Stomach smooth muscle (tissue), 2 donors: Measurements from ENCODE around the gene SNRPA.

Source experiments
- H3K27ac ChIP-seq: one replicate; pipeline ENCODE4 v1.7.0; 2013; ENCODE audit warnings: mild to moderate bottlenecking, low read length, inconsistent platforms
- H3K27me3 ChIP-seq, 2 donors: one replicate each; pipeline ENCODE4 v1.7.0; 2013; ENCODE audit warnings: low read length in 2 of 2; ENCODE audit not compliant: insufficient read depth in 2 of 2, control insufficient read depth in 1 of 2
- H3K36me3 ChIP-seq, 2 donors: one replicate each; pipeline ENCODE4 v1.7.0; 2013; ENCODE audit warnings: low read length in 2 of 2; ENCODE audit not compliant: control insufficient read depth in 2 of 2, insufficient read depth in 2 of 2
- H3K4me1 ChIP-seq: one replicate; pipeline ENCODE4 v1.7.0; 2013; ENCODE audit warnings: low read length; ENCODE audit not compliant: control insufficient read depth, insufficient read depth
- H3K4me3 ChIP-seq, 2 donors: one replicate each; pipeline ENCODE4 v1.7.0; 2013; ENCODE audit warnings: low read length in 2 of 2
- H3K9ac ChIP-seq, 2 donors: one replicate each; pipeline ENCODE4 v1.7.0; 2013; ENCODE audit warnings: low read length in 2 of 2, mild to moderate bottlenecking in 1 of 2
- H3K9me3 ChIP-seq, 2 donors: one replicate each; pipeline ENCODE4 v1.7.0; 2013; ENCODE audit warnings: low read length in 2 of 2; ENCODE audit not compliant: control insufficient read depth in 2 of 2
- donor health status: healthy.
- donor health status: Pancreatic carcinoma.

SNRPA gene

DNA sequence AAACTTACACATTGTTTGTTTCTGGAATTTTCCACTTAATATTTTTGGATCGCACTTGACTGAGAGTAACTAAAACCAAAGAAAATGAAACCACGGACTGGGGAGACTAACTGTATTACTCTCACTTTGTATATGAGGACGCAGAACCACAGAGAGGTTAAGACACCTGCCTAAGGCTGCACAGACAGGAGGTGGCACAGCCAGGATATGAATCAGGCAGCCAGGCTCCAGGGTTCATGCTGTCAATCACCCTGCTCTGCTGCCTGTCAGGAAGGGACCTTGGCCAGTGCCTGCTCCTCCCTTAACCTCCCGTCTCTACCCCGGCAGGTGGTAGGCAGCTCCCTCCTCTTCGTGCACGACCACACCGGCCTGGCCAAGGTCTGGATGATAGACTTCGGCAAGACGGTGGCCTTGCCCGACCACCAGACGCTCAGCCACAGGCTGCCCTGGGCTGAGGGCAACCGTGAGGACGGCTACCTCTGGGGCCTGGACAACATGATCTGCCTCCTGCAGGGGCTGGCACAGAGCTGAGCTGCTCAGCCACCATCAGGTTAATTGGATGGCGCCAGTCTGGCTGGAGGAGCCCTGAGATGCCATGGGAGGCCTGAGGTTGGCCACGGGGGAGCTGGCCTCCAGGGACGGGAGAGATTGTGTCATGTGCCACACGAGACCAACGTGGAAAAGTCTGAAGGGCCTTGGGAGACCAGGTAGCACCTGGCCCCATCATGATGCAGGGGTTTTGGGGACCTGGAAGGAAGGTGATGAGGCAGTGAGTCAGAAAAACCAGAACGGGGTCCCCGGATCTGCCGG is 11.8 kb upstream of the SNRPA start:
- no peaks in the 10 kb centered on the region for H3K9me3 ChIP-seq
- H3K36me3 ChIP-seq, result peaks cover 25 to 39% of the 10 kb centered on the region in 2 donors
- H3K4me1 ChIP-seq, result peaks cover 13% of the 10 kb centered on the region
- no peak overlapping the region for H3K27ac ChIP-seq
- no peak overlapping the region for H3K4me3 ChIP-seq
- no peak overlapping the region for H3K9ac ChIP-seq
- no peaks in the 10 kb centered on the region for H3K27me3 ChIP-seq

DNA sequence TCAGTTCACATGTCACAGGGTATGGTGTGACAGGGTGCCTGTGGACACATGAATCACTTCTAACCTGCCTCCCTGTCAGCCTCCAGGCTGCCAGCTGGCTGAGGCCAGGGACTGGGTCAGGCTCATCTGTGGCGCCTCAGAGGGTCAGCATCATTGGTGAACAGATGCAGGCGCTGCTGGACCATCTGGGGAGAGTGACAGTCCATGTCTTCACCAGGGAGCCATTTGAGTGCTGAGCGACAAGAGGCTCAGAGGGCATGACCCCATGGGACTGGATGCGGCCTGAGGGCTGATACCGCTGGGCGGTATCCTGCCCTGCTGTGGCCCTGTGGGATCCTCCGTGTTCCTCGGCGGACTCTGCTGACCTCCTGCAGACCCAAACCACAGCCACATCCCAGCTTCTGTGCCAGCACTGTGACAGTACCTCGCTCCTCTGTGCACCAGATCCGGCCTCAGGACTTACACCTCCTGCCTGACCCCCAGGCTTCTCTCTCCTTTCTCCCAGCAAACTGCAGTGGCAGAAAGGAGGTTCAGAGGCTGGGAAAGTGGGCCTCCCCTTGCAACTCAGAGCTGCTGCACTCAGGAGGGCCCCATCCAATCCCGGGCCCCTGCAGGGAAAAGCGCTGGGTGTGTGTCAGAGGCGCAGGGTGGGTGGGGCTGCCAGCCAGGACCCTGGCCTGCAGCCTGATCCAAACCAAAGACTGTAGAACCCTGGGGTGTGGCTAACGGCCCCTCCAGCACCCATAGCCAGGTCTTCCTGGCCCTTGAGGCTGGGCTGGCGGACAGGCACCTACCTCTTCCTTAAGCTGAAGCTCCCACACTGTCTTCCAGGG is 10.9 kb upstream of the SNRPA start:
- Histone ChIP-seq H3K36me3 (peaks cover 19 to 36% of the 10 kb centered on the region in 2 donors), H3K27me3 (no peaks in the 10 kb centered on the region), H3K9me3 (no peaks in the 10 kb centered on the region), H3K9ac (no peak overlapping the region), H3K4me3 (peak overlapping the region in 1 of 2 donors; percentile 40), H3K27ac (peak overlapping the region; percentile 64), H3K4me1 (peaks cover 15% of the 10 kb centered on the region)

DNA sequence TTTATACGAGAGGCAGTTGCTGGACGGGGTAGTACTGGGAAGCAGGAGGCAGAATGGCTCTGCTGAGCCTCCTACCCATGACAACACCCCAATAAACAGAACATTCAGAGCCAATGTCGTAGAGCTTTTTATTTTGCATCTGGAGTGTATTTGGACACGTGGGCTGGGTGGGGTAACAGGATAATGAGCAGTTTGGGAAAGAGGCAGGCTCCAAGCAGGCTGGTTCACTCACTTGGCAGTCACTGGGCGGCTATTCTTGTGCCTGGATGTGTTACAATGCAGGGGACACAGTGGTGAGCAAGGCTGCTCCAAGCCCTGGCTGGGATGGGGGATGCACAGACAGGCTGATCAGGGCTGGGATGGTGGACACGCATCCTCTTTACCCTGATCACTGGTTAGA is 10.3 kb upstream of the SNRPA start:
- Histone ChIP-seq H3K27ac (peak overlapping the region; percentile 64), H3K4me1 (peaks cover 15% of the 10 kb centered on the region), H3K27me3 (no peaks in the 10 kb centered on the region), H3K9me3 (no peaks in the 10 kb centered on the region), H3K4me3 (peak overlapping the region in 1 of 2 donors; percentile 29), H3K36me3 (peaks cover 12 to 32% of the 10 kb centered on the region in 2 donors), H3K9ac (no peak overlapping the region)

DNA sequence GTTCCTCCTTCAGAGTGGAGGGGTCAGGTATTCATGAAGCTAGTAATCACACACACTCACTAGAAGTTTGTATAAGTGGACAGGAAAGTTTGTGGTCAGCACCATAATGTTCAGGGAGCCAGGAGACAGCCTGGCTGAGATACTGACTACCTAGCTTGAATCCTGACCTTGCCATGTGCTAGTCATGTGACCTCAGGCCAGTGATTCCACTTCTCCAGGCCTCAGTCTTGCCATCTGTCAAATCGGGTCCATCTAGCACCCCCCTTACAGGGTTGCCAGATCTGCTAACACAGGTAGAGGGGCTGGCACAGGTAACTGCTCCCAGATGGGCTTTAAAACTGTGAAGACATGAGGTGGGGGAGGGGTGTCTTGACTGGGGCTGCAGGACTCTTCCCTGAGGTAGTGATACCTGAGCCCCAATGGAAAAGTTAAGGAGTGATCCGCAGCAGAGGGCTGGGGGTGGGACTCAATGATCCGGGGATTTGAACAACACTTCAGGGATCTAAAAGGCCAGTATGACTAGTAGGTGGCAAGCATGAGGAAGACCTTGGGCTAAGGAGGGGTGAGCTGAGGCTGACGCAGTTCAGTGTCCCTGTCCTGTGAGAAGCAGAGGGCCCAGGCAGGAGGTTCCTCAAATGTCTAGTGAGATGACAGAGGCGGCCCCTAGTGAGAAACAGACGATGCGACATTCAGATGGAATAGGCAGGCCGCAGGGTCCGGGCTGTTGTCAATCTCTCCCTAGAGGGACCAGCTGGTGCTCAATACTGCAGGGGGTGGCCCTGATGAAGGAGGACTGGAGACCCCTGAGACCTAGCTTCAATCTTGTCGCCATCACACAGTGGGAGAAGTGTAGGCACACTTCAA is 9.2 kb upstream of the SNRPA start:
- Histone ChIP-seq H3K9ac (no peak overlapping the region), H3K27me3 (no peaks in the 10 kb centered on the region), H3K4me3 (no peak overlapping the region), H3K27ac (peak overlapping the region; percentile 37), H3K9me3 (no peaks in the 10 kb centered on the region), H3K36me3 (peaks cover 11 to 27% of the 10 kb centered on the region in 2 donors), H3K4me1 (peaks cover 15% of the 10 kb centered on the region)

DNA sequence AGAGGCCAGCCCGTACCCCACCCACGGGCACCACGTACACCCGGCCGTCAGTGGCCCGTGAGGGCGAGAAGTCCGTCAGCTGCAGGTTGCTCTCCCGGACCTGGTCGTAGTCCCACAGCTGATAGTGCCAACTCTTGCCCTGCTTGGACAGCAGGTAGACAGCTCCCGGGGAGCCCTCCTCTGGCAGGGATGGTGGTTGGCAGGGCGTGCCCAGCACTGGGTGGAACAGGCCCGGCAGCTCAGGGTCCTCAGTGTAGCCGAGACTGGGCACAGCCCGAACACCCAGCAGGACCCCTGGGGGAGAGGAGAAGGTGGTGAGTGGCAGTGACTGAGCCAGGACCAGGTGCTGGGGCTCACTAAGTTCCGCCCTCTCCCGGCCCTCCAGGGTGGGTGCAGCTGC is 8.5 kb upstream of the SNRPA start:
- H3K4me1 ChIP-seq, result peaks cover 15% of the 10 kb centered on the region
- H3K9ac ChIP-seq, result no peak overlapping the region
- H3K27ac ChIP-seq, result peak overlapping the region; percentile 37
- H3K9me3 ChIP-seq, result no peaks in the 10 kb centered on the region
- H3K36me3 ChIP-seq, result peaks cover 4 to 20% of the 10 kb centered on the region in 2 donors
- no peaks in the 10 kb centered on the region for H3K27me3 ChIP-seq
- H3K4me3 ChIP-seq, result no peak overlapping the region

DNA sequence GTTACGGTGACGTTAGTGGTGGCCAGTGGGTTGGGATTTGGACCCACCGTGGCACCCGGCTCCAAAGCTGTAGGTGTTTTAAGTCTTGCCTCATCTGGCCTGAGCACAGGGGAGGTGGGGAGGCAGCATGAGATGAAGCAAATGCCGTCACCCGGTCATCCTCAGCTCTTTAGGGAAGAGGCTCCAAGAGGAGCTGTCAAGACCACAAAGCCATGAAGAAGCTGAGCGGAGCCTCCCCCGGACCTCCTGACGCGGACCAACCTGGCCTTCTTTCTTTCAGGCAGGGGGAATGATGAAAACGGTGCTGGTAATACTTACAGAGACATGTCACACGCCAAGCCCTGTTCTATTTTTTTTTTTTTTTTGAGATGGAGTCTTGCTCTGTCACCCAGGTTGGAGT is 8.1 kb upstream of the SNRPA start:
- Histone ChIP-seq H3K9me3 (no peaks in the 10 kb centered on the region), H3K36me3 (peaks cover 2 to 18% of the 10 kb centered on the region in 2 donors), H3K4me1 (peaks cover 15% of the 10 kb centered on the region), H3K27ac (no peak overlapping the region), H3K9ac (no peak overlapping the region), H3K27me3 (no peaks in the 10 kb centered on the region), H3K4me3 (no peak overlapping the region)

DNA sequence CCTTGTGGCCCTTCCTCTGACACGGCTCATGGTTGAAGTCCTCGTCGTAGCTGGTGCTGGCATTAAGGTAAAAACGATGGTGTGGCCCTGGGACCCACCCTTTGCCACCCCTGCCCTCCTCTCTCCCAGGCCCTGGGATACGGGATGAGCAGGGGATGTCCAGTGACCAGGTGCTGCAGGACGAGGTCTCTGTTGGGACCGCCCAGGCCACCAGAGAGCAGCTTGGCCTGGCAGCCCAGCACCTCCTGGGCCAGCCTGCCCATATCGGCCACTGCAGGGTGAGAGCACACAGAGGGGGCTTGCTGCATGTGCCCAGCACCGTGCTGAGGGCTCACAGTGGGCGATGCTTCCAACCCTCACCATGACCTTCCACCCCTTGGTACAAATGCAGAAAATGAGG is 7.1 kb upstream of the SNRPA start:
- Histone ChIP-seq H3K4me3 (no peak overlapping the region), H3K27ac (no peak overlapping the region), H3K4me1 (peaks cover 15% of the 10 kb centered on the region), H3K9ac (no peak overlapping the region), H3K27me3 (no peaks in the 10 kb centered on the region), H3K36me3 (peaks cover 2 to 13% of the 10 kb centered on the region in 2 donors), H3K9me3 (no peaks in the 10 kb centered on the region)

DNA sequence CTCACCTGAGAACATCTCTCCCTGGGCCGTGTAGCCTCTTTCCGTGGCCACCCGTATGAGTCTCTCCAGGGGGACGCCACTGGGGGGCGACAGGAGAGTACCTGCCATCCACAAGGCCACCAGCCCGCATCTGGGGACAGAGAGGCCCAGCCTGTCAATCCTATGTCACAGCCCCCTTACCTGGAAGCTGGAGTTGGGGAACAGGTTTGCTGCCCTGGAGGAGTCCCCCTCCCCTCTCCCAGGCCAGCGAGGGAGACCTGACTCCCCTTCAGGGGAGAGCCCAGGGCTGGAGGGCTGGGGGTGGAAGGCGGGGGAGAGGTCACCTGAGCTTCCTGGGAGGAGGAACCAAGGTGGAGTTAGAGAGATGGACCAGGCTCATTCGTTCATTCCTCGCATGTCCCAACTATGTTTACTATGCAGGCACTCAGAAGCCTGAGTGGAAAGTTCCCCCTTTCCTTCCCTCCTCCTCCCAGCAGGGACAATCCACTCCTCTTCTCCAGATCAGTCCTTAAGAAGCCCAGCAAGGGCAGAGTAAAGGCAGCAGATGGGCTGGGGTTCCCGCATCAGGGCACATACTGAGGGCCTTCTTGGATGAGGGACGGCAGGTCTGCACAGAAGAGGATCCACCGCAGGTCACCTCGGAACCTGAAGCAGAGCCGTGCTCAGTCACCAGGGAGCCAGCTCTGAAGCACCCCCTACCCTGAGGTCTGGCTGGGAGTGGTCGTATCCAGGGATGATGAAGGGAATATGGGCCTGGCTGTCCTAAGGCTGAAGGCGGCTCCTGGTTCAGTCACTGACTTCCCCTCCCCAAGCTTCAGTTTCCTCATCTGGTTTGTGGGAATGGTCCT is 6.2 kb upstream of the SNRPA start:
- H3K9me3 ChIP-seq, result no peaks in the 10 kb centered on the region
- H3K27ac ChIP-seq, result no peak overlapping the region
- H3K4me1 ChIP-seq, result peaks cover 21% of the 10 kb centered on the region
- H3K36me3 ChIP-seq, result peaks cover 2 to 5% of the 10 kb centered on the region in 2 donors
- no peak overlapping the region for H3K9ac ChIP-seq
- no peak overlapping the region for H3K4me3 ChIP-seq
- H3K27me3 ChIP-seq, result no peaks in the 10 kb centered on the region

DNA sequence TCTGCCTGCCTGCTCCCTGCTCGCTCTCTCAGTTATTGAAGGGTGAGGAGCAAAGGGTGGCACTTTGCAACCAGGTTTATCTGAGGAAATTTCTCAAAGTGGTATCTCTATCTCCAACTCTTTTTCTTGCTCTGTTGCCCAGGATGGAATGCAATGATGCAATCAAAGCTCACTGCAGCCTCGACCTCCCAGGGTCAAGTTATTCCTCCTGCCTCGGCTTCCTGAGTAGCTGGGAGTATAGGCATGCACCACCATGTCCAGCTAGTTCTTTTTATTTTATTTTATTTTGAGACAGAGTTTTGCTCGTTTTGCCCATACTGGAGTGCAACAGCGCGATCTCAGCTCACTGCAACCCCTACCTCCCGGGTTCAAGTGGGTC is 5.6 kb upstream of the SNRPA start:
- peaks cover 0 to 2% of the 10 kb centered on the region in 2 donors for H3K36me3 ChIP-seq
- H3K4me1 ChIP-seq, result peaks cover 19% of the 10 kb centered on the region
- H3K9ac ChIP-seq, result no peak overlapping the region
- H3K4me3 ChIP-seq, result no peak overlapping the region
- no peak overlapping the region for H3K27ac ChIP-seq
- H3K9me3 ChIP-seq, result no peaks in the 10 kb centered on the region
- no peaks in the 10 kb centered on the region for H3K27me3 ChIP-seq

DNA sequence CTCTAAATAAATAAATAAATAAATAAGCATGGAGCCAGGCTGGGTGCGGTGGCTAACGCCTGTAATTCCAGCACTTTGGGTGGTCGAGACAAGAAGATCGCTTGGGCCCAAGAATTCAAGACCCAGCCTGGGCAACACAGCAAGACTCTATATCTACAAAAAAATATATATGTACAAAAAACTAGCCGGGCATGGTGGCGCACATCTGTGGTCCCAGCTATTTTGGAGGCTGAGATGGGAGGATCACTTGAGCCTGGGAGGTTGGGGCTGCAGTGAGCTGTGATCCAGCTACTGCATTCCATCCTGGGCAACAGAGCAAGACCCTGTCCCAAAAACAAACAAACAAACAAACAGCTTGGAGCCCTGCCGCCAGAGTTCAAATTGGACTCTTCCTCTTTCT is 3.5 kb upstream of the SNRPA start:
- no peak overlapping the region for H3K9ac ChIP-seq
- H3K36me3 ChIP-seq, result peaks cover 0 to 2% of the 10 kb centered on the region in 2 donors
- peaks cover 23% of the 10 kb centered on the region for H3K4me1 ChIP-seq
- no peak overlapping the region for H3K4me3 ChIP-seq
- no peaks in the 10 kb centered on the region for H3K9me3 ChIP-seq
- H3K27ac ChIP-seq, result no peak overlapping the region
- H3K27me3 ChIP-seq, result no peaks in the 10 kb centered on the region
